A673 (cell line): Measurements from ENCODE around the gene NCOA7. TPM values are rescaled to one million over a fixed set of nuclear protein-coding genes. Genes with fewer than 3 reads are reported as not detected.

ENCODE experiments used
- BruUV-seq: library from RNA; stranded (reverse); fragments of 400-500 nt; replicated peaks from 2 replicates; lab custom pipeline; 2021; lab: Mats Ljungman, UMichigan
- CTCF ChIA-PET: fragments of 300-600 bp; sonication (Branson Sonifier 250); formaldehyde crosslinking; loops from one replicate; lab custom pipeline; 2022; ENCODE audit warnings: antibody characterized with exemption; lab: Charles Lee
- POLR2A ChIA-PET: fragments of 300-600 bp; sonication (Branson Sonifier 250); formaldehyde crosslinking; loops from one replicate; lab custom pipeline; 2022; ENCODE audit warnings: antibody characterized with exemption; ENCODE audit not compliant: low non-redundant PET; lab: Charles Lee
- DNase-seq: peaks from one replicate; pipeline ENCODE4 v3.0.0-alpha.2; 2015; ENCODE audit warnings: low spot score
- H3K27ac ChIP-seq: fragments of 200-600 bp; sonication (generic); 2 replicates; pipeline ENCODE4 v1.5.1; 2016; ENCODE audit warnings: mixed run types, low read depth, mild to moderate bottlenecking, mixed read lengths, antibody characterized with exemption, low read length; ENCODE audit not compliant: poor library complexity, severe bottlenecking
- H3K27me3 ChIP-seq: fragments of 200-600 bp; sonication (generic); replicated peaks from 2 replicates; pipeline ENCODE4 v1.6.1; 2017; ENCODE audit warnings: mixed run types, low read depth, mild to moderate bottlenecking, mixed read lengths, antibody characterized with exemption, low read length; ENCODE audit not compliant: insufficient read depth, poor library complexity
- H3K36me3 ChIP-seq: fragments of 200-600 bp; sonication (generic); 2 replicates; pipeline ENCODE4 v1.6.1; 2016; ENCODE audit warnings: mixed run types, mild to moderate bottlenecking, mixed read lengths, antibody characterized with exemption, low read length; ENCODE audit not compliant: insufficient read depth, poor library complexity, severe bottlenecking
- H3K4me1 ChIP-seq: fragments of 200-600 bp; sonication (generic); 2 replicates; pipeline ENCODE4 v1.6.1; 2017; ENCODE audit warnings: mixed run types, mild to moderate bottlenecking, mixed read lengths, antibody characterized with exemption, low read length; ENCODE audit not compliant: insufficient read depth, poor library complexity, severe bottlenecking
- H3K4me3 ChIP-seq: fragments of 200-600 bp; sonication (generic); 2 replicates; pipeline ENCODE4 v1.5.1; 2016; ENCODE audit warnings: low read depth, mixed run types, mild to moderate bottlenecking, mixed read lengths, low read length; ENCODE audit not compliant: poor library complexity, severe bottlenecking
- H3K9me3 ChIP-seq: fragments of 200-600 bp; sonication (generic); 2 replicates; pipeline ENCODE4 v1.6.1; 2016; ENCODE audit warnings: mixed run types, low read depth, mild to moderate bottlenecking, mixed read lengths, antibody characterized with exemption, low read length; ENCODE audit not compliant: poor library complexity, severe bottlenecking
- CTCF ChIP-seq: fragments of 300-800, 200-600 bp; sonication (generic); conservative IDR thresholded peaks from 2 replicates; pipeline ENCODE4 v1.5.1; 2017; ENCODE audit warnings: low read depth, mild to moderate bottlenecking, antibody characterized with exemption, low read length, moderate library complexity, mixed read lengths
- EZH2 ChIP-seq: fragments of 200-600 bp; sonication (generic); IDR thresholded peaks from 2 replicates; pipeline ENCODE4 v1.6.1; 2017; ENCODE audit warnings: borderline replicate concordance, low read depth, mild to moderate bottlenecking, mixed read lengths, antibody characterized with exemption, low read length; ENCODE audit not compliant: poor library complexity, severe bottlenecking
- intact Hi-C: fragments of 100-400 bp; cut with micrococcal nuclease; formaldehyde crosslinking; loops from one replicate; pipeline ENCODE4 v1.10.0; 2022; ENCODE audit not compliant: unreplicated experiment
- total RNA-seq: library from RNA; stranded (reverse); gene quantifications from 2 replicates; pipeline ENCODE4 v1.2.3, GENCODE V29; 2021

Gene NCOA7
- total RNA-seq, 1 experiment from 2014 or later, result 33.5 TPM

DNA sequence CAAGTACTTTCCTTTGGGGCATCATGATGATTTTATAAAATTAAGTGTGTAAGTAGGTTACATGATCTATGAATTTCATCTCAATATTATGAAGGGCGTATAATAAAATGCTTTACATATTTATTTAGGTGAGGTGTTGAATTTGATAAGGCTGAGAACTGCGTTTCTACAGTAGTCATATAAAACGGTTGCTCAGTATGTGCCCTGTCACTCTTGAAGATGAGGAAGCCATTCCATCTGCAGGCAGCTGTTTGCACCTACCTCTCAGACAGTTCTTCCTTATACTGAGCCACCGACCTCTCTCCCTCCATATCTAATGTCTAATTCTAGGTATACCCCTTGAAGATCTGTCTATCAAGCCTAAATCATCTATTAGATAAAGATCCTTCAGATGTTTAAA lies 16.1 kb downstream of the NCOA7 start:
- H3K4me3 ChIP-seq, result no peak overlapping the region
- intact Hi-C loops, result no loop called here
- CTCF ChIA-PET, result no interaction called here
- H3K36me3 ChIP-seq, result no peaks in the 10 kb centered on the region
- BruUV-seq, result no TSS peak
- H3K4me1 ChIP-seq, result peaks cover 30% of the 10 kb centered on the region
- no peak overlapping the region for H3K27ac ChIP-seq
- no peaks in the 10 kb centered on the region for H3K9me3 ChIP-seq
- POLR2A ChIA-PET, result no interaction called here
- no peaks in the 10 kb centered on the region for H3K27me3 ChIP-seq
- DNase-seq, result no peak
- TF ChIP-seq CTCF (no peak), EZH2 (no peak)

DNA sequence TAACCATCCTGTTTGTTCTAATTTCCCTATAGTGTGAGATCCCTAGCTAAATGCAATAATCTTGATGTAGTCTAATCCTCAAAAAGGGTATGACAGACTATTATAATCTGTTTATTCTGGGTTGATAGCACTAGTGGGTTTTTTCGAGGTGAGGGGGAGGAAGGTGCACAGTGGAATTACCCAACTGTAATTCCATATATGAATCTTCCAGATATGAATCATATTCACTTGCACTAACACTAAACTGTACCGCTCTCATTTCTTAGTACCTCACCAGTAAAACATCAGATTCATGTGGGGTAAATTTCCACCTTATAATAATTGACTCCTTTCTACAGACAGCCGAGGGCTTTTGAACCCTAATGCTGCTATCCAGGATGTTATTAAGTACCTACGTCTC lies 16.5 kb downstream of the NCOA7 start:
- Histone ChIP-seq H3K27me3 (no peaks in the 10 kb centered on the region), H3K36me3 (no peaks in the 10 kb centered on the region), H3K4me1 (peaks cover 33% of the 10 kb centered on the region), H3K4me3 (no peak overlapping the region), H3K27ac (no peak overlapping the region), H3K9me3 (no peaks in the 10 kb centered on the region)
- intact Hi-C loops, result no loop called here
- ChIA-PET POLR2A (no interaction called here), CTCF (no interaction called here)
- BruUV-seq, result no TSS peak
- TF ChIP-seq EZH2, result no peak
- no peak for TF ChIP-seq CTCF
- DNase-seq, result no peak

DNA sequence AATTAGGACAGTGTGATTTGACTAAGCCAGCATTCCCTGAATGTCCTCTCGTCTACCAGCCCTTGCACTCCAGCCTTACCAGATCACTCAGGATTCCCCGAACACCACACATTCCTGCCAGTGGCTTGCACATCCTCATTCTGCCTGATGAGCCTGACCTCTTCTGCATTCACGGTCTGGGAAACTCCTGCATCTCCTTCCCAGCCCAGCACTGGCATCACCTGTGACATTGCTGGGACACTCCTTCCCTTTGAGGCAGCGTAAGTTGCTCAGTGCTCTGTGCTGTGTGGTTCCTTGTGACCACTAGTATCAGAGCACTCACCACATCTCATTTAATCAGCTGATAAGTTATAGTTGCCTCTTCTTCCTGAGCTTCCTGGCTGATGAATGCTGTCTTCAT lies 17.3 kb downstream of the NCOA7 start:
- no peak overlapping the region for H3K27ac ChIP-seq
- no peaks in the 10 kb centered on the region for H3K9me3 ChIP-seq
- ChIA-PET CTCF (no interaction called here), POLR2A (no interaction called here)
- H3K4me3 ChIP-seq, result no peak overlapping the region
- no peak for DNase-seq
- intact Hi-C loops, result no loop called here
- peaks cover 36% of the 10 kb centered on the region for H3K4me1 ChIP-seq
- BruUV-seq, result no TSS peak
- no peaks in the 10 kb centered on the region for H3K36me3 ChIP-seq
- H3K27me3 ChIP-seq, result no peaks in the 10 kb centered on the region
- TF ChIP-seq EZH2 (no peak), CTCF (no peak)
